ENCODE measurements around the gene TNIK. TPM values are rescaled to one million over a fixed set of nuclear protein-coding genes. Genes with fewer than 3 reads are reported as not detected.
A peak's percentile ranks its signal among the peaks of the same experiment; 100 is the strongest.

Gene TNIK
- total RNA-seq, 1 donor, result 24.2 TPM

DNA sequence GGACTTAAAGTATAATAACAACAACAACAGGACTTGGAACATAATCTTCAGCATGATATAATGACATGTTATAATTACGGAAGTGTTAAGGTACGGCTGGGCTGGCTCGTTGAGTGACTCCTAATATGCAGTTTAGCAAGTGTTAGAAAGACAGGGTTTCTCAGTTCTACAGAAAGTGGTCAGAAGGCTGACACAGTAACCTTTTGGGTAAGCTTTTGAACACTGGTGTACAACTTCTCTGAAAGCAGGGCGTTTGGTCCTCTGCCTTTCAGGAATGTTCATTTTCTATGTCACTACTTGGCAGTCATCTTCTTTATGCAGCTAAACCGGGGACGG, 300.4 kb downstream of the TNIK start:
- no peak overlapping the region for H3K4me3 ChIP-seq (ENCODE audit: low read depth, low read length)
- TF ChIP-seq, protein P1, sequence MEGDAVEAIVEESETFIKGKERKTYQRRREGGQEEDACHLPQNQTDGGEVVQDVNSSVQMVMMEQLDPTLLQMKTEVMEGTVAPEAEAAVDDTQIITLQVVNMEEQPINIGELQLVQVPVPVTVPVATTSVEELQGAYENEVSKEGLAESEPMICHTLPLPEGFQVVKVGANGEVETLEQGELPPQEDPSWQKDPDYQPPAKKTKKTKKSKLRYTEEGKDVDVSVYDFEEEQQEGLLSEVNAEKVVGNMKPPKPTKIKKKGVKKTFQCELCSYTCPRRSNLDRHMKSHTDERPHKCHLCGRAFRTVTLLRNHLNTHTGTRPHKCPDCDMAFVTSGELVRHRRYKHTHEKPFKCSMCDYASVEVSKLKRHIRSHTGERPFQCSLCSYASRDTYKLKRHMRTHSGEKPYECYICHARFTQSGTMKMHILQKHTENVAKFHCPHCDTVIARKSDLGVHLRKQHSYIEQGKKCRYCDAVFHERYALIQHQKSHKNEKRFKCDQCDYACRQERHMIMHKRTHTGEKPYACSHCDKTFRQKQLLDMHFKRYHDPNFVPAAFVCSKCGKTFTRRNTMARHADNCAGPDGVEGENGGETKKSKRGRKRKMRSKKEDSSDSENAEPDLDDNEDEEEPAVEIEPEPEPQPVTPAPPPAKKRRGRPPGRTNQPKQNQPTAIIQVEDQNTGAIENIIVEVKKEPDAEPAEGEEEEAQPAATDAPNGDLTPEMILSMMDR (IDR thresholded peaks at IDR 0.05; ENCODE audit: insufficient read depth, low read length), result no peak
- no peak for DNase-seq (ENCODE audit: low read depth)

DNA sequence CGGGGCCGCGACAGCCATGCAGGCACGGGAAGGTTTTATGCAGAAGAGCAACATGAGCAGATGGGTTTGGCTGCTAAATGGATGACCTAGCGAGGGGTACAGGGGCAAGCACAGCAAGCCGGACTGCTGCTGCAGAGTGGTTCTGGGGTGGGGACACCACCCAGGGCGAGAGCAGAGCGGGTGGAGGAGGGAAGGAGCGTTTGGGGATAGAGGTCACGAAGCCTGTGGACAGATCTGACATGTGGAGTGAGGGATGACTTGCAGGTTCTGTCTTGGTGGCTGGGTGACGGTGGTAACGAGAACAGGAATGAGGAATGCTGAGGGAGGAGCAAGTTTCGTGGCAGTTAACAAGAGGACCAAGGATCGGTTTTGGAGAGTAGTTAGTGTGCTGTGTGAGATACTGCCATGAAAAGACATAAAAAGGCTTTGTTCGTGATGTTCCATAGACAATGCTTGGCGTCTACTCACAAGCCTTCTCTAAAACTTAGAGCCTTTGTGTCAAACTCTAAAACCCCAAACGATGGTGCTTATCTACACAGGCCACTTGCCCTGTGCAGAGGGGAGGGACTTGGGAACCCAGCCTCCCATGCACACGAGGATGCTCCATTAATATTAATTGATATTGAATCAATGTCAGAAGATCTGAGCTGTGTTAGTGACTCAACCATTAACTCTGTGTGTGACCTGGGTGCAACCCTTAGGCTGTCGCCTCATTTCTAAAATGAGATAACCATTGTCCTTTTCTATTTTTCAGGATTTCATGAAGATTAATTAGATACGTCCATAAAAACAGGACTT, 301.0 kb downstream of the TNIK start:
- no peak for DNase-seq (ENCODE audit: low read depth)
- TF ChIP-seq, protein P1 (IDR thresholded peaks at IDR 0.05; ENCODE audit: insufficient read depth, low read length), result no peak
- no peak overlapping the region for H3K4me3 ChIP-seq (ENCODE audit: low read depth, low read length)

DNA sequence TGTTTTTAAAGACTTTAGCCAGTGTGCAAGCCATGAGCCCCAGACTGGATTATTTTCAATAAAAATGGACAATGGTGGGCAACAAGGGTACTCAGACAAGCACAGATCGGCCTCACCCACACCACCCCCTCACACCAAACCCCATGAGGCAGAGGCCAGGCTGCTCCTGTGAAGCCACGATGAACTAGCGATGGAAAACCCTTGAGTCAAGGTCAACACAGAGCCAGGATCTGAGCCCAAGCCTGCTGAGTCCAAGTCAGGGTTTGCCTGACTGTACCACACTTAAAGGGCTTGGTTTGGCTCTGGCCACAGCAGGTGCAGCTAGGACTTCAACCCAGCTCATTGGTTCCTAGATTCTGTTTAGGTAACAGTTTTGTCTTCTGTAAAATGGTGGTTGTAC, 302.2 kb downstream of the TNIK start:
- TF ChIP-seq, protein P1 (IDR thresholded peaks at IDR 0.05; ENCODE audit: insufficient read depth, low read length), result no peak
- no peak for DNase-seq (ENCODE audit: low read depth)
- H3K4me3 ChIP-seq (ENCODE audit: low read depth, low read length), result no peak overlapping the region

DNA sequence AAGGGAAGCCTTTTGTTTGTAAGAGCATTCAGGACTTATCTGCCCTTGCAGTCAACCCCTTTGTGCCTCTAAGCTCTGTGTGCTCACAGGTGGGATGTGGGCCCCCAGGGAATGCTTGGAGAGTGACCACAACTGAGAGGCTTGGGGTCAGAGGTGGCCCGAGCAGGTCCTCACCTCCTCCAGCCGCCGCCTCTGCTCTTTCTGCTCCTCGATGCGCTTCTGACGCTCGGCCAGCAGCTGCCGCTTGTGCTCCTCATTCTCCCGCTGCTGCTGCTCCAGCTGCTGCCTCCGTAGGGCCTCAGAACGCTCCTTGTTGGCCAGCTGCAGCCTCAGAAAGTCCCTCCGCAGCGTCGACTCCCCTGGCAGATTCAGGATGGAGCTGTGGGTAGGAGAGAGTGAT, 302.9 kb downstream of the TNIK start:
- H3K4me3 ChIP-seq (ENCODE audit: low read depth, low read length), result no peak overlapping the region
- DNase-seq (ENCODE audit: low read depth), result no peak
- TF ChIP-seq, protein P1 (IDR thresholded peaks at IDR 0.05; ENCODE audit: insufficient read depth, low read length), result no peak

DNA sequence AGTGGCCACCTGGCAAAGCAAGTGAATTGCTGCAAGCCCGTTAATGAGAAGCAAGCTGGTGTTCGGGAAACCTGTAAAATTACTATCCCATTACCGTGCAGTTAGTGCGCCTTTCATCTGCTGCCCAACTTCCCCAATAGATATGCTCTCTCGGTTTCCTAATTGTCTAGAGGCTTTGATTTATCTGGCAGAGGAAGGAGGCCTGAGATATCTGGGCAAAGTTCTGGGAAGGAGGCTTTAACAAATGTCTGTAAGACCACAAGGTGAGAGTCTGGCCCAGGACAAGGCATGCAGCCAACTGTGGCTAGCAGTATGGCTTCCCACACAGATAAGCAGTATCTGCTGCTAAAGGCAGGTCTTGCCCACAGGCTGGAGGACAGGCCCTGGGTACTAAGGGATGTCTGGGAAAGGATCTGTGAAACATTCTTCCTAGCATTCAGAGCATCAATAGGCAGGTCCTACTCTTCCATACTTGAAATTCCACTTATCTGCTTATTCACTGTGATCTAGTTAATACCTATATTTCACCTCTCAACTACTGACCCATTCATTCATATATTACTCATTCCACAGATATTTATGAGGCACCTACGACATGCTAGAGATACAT, 303.7 kb downstream of the TNIK start:
- H3K4me3 ChIP-seq (ENCODE audit: low read depth, low read length), result no peak overlapping the region
- DNase-seq (ENCODE audit: low read depth), result peak; percentile 33
- TF ChIP-seq, protein P1 (IDR thresholded peaks at IDR 0.05; ENCODE audit: insufficient read depth, low read length), result no peak

DNA sequence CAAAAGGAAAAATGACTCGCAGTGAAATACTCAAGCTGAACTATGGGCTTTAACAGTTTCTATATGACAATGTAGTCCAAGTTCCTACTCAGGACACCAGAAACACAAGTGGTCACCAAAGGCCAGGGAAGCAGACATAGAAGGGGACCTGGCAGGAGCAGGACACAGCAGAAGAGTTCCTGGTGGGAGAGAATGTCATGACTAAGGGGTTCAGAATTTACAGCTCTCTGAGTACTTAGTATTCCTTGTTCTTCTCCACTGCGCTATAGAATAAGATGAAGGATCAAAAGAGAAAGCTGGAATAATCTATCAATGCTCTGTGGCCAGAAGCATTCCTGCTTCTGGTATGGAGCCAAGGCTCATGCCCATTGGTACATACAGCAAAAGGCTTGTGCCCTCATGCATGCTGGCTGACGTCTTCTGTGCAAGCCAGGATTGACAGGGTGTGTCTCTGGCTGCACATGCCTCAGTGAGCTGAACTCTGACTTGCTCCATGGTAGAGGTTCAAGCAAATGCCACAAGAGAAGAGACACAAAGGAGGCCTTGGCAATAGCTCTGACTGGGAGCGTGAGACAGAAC, 305.0 kb downstream of the TNIK start:
- TF ChIP-seq, protein P1 (IDR thresholded peaks at IDR 0.05; ENCODE audit: insufficient read depth, low read length), result no peak
- H3K4me3 ChIP-seq (ENCODE audit: low read depth, low read length), result no peak overlapping the region
- no peak for DNase-seq (ENCODE audit: low read depth)

All from fibroblast of the aortic adventitia (primary cell).